ENCODE data around the gene GBF1.
A peak's percentile ranks its signal among the peaks of the same experiment; 100 is the strongest.
"Not testable (repeated sequence)": the region's sequence is repeated elsewhere in the genome, so short reads cannot be mapped to it uniquely, and the experiment has no call there.

The GBF1 gene

DNA sequence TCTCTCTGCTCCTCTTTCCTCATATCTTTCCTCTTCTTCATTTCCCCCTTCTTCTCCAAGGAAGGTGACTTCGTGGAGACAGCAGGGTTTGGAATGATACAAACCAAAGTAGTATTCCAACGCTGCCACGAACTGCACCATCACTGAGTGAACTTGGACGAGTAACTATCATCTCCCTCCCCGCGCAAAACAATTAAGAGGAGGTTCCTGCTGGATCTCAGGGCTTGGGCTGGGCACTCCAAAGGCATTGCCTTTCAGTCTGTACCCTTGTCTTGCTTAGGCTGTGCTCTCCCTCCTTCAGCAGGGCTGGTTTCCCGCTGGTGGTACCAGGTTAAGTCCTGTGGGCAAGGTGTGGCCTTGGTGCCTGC is 3.2 kb upstream of the GBF1 start:
- no peaks in the 10 kb centered on the region for H3K36me3 ChIP-seq (ENCODE audit: control insufficient read depth in 5 of 5, insufficient read depth in 5 of 5, low read length in 5 of 5)
- peaks cover 5 to 47% (median 37%) of the 10 kb centered on the region in 5 donors for H3K4me1 ChIP-seq (ENCODE audit: control insufficient read depth in 5 of 5, insufficient read depth in 5 of 5, low read length in 5 of 5)
- peaks cover 0 to 7% (median 2%) of the 10 kb centered on the region in 5 donors for H3K27me3 ChIP-seq (ENCODE audit: control insufficient read depth in 5 of 5, insufficient read depth in 4 of 5, low read length in 5 of 5)

DNA sequence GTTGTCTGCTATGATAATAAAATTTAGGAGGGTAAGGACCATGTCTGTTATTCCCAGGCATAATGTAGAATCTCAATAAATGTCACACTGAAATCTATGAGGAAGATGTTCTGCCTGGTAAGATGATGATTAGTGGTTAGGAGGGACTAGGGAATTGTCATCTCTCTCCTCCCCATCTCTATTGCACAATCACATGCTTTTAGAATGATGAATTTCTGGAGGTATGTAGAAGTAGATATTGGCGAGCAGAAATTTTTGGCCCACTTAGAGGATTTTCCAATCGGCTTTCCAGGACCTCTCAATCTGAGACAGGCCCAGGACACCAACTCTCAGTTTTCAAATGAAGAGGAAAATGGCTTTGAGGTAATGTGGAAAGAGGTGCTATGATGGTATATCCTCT is 2.0 kb upstream of the GBF1 start:
- Histone ChIP-seq H3K27ac (ENCODE audit: low read depth, low read length) (no peak overlapping the region), H3K4me1 (ENCODE audit: control insufficient read depth in 5 of 5, insufficient read depth in 5 of 5, low read length in 5 of 5) (peaks cover 7 to 59% (median 49%) of the 10 kb centered on the region in 5 donors), H3K9me3 (ENCODE audit: control insufficient read depth in 5 of 5, low read length in 5 of 5) (no peaks in the 10 kb centered on the region), H3K4me3 (ENCODE audit: low read depth in 1 of 5, low read length in 5 of 5) (no peak overlapping the region), H3K36me3 (ENCODE audit: control insufficient read depth in 5 of 5, insufficient read depth in 5 of 5, low read length in 5 of 5) (no peaks in the 10 kb centered on the region), H3K27me3 (ENCODE audit: control insufficient read depth in 5 of 5, insufficient read depth in 4 of 5, low read length in 5 of 5) (peaks cover 0 to 7% (median 2%) of the 10 kb centered on the region in 5 donors), H3K9ac (ENCODE audit: low read length in 5 of 5) (no peak overlapping the region)

More for the DNA sequence above, 3.2 kb upstream of the GBF1 start:
- Histone ChIP-seq H3K9ac (ENCODE audit: low read length in 5 of 5) (peak overlapping the region in 4 of 5 donors; percentile 16 to 67 (median 52)), H3K9me3 (ENCODE audit: control insufficient read depth in 5 of 5, low read length in 5 of 5) (no peaks in the 10 kb centered on the region), H3K27ac (ENCODE audit: low read depth, low read length) (peak overlapping the region; percentile 20), H3K4me3 (ENCODE audit: low read depth in 1 of 5, low read length in 5 of 5) (peak overlapping the region; percentile 67 to 73 (median 71))

DNA sequence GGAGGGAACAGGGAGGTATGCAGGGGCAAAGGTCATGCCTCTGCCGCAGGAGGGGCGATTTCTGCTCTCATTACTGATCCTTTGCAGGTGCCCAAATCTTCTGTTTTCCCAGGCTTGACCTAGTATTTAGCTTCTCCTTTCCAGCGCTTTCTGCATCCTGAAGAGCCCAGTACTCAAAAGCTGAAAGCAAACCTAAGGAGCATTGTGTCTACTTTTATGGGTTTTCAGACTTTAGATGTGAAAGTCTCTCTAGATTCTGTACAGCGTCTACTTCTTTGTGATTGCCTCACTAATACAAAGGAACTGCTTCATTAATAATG is 560 bp downstream of the GBF1 start:
- H3K4me3 ChIP-seq (ENCODE audit: low read depth in 1 of 5, low read length in 5 of 5): peak overlapping the region; percentile 91 to 99 (median 96)
- no peaks in the 10 kb centered on the region for H3K9me3 ChIP-seq (ENCODE audit: control insufficient read depth in 5 of 5, low read length in 5 of 5)
- no peaks in the 10 kb centered on the region for H3K27me3 ChIP-seq (ENCODE audit: control insufficient read depth in 5 of 5, insufficient read depth in 4 of 5, low read length in 5 of 5)
- H3K36me3 ChIP-seq (ENCODE audit: control insufficient read depth in 5 of 5, insufficient read depth in 5 of 5, low read length in 5 of 5): peaks cover 0 to 4% (median 0%) of the 10 kb centered on the region in 5 donors
- peak overlapping the region; percentile 95 for H3K27ac ChIP-seq (ENCODE audit: low read depth, low read length)
- H3K9ac ChIP-seq (ENCODE audit: low read length in 5 of 5): peak overlapping the region; percentile 81 to 98 (median 97)
- H3K4me1 ChIP-seq (ENCODE audit: control insufficient read depth in 5 of 5, insufficient read depth in 5 of 5, low read length in 5 of 5): peaks cover 7 to 55% (median 48%) of the 10 kb centered on the region in 5 donors

DNA sequence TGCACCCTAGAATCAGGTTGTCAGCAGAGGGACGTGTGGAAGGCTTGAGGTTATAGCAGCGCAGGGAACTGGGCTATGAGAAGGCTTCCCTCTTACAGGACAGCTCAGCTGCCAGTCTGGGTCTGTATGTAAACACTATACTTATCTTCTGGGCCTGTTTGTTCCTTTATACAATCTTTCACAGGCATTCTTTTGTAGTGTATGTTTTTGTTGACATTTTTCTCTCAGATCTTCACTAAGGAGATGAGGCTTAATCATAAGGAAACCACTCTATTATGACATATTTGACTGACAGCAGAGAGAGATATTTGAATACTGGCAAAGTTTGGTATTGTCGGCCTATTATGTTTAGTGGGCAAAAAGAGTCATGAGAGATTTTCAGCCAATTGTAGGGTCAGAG is 929 bp downstream of the GBF1 start:
- Histone ChIP-seq H3K4me3 (ENCODE audit: low read depth in 1 of 5, low read length in 5 of 5) (peak overlapping the region; percentile 91 to 99 (median 96)), H3K9ac (ENCODE audit: low read length in 5 of 5) (peak overlapping the region; percentile 81 to 98 (median 97)), H3K27me3 (ENCODE audit: control insufficient read depth in 5 of 5, insufficient read depth in 4 of 5, low read length in 5 of 5) (no peaks in the 10 kb centered on the region), H3K4me1 (ENCODE audit: control insufficient read depth in 5 of 5, insufficient read depth in 5 of 5, low read length in 5 of 5) (peaks cover 7 to 52% (median 45%) of the 10 kb centered on the region in 5 donors), H3K9me3 (ENCODE audit: control insufficient read depth in 5 of 5, low read length in 5 of 5) (no peaks in the 10 kb centered on the region), H3K27ac (ENCODE audit: low read depth, low read length) (peak overlapping the region; percentile 95), H3K36me3 (ENCODE audit: control insufficient read depth in 5 of 5, insufficient read depth in 5 of 5, low read length in 5 of 5) (peaks cover 0 to 4% (median 0%) of the 10 kb centered on the region in 5 donors)

DNA sequence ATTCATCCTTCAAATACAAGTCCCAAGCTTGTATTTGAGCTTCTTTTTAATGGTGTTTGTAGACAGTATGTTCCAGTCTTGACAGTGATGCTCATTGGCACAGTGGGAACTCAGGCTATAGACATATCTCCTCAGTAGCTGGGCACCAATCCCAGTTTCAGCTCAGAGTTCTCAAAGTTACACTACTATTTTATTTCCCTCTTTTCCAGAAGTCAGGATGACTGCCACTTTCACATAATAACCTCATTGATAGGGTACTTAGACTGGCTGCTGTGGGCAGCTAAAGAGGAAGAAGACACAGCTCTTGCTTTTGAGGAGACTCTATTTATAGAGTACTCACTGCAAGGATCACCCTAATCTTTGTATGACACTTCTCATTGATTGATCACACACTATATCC is 2.4 kb downstream of the GBF1 start:
- peaks cover 0 to 4% (median 0%) of the 10 kb centered on the region in 5 donors for H3K36me3 ChIP-seq (ENCODE audit: control insufficient read depth in 5 of 5, insufficient read depth in 5 of 5, low read length in 5 of 5)
- peak overlapping the region; percentile 95 for H3K27ac ChIP-seq (ENCODE audit: low read depth, low read length)
- no peaks in the 10 kb centered on the region for H3K27me3 ChIP-seq (ENCODE audit: control insufficient read depth in 5 of 5, insufficient read depth in 4 of 5, low read length in 5 of 5)
- no peak overlapping the region for H3K4me3 ChIP-seq (ENCODE audit: low read depth in 1 of 5, low read length in 5 of 5)
- peak overlapping the region in 1 of 5 donors; percentile 4 for H3K9ac ChIP-seq (ENCODE audit: low read length in 5 of 5)
- H3K9me3 ChIP-seq (ENCODE audit: control insufficient read depth in 5 of 5, low read length in 5 of 5): no peaks in the 10 kb centered on the region
- peaks cover 5 to 40% (median 36%) of the 10 kb centered on the region in 5 donors for H3K4me1 ChIP-seq (ENCODE audit: control insufficient read depth in 5 of 5, insufficient read depth in 5 of 5, low read length in 5 of 5)

DNA sequence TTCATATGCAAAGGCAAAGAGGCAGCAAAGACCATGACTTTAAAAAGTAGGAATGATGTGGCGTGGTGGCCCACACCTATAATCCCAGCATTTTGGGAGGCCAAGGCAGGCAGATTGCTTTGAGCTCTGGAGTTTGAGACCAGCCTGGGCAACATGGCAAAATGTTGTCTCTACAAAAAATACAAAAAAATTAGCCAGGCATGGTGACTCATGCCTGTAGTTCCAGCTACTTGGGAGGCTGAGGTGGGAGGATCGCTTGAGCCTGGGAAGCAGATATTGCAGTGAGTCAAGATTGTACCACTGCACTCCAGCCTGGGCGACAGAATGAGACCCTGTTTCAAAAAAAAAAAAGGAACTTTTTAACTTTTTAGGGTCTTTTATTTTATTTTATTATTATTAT is 7.2 kb downstream of the GBF1 start:
- H3K9me3 ChIP-seq (ENCODE audit: control insufficient read depth in 5 of 5, low read length in 5 of 5); H3K36me3 ChIP-seq (ENCODE audit: control insufficient read depth in 5 of 5, insufficient read depth in 5 of 5, low read length in 5 of 5); H3K9ac ChIP-seq (ENCODE audit: low read length in 5 of 5); H3K4me3 ChIP-seq (ENCODE audit: low read depth in 1 of 5, low read length in 5 of 5); H3K27me3 ChIP-seq (ENCODE audit: control insufficient read depth in 5 of 5, insufficient read depth in 4 of 5, low read length in 5 of 5); H3K27ac ChIP-seq (ENCODE audit: low read depth, low read length): not testable (repeated sequence)
- H3K4me1 ChIP-seq (ENCODE audit: control insufficient read depth in 5 of 5, insufficient read depth in 5 of 5, low read length in 5 of 5): peaks cover 2 to 13% (median 10%) of the 10 kb centered on the region in 5 donors

DNA sequence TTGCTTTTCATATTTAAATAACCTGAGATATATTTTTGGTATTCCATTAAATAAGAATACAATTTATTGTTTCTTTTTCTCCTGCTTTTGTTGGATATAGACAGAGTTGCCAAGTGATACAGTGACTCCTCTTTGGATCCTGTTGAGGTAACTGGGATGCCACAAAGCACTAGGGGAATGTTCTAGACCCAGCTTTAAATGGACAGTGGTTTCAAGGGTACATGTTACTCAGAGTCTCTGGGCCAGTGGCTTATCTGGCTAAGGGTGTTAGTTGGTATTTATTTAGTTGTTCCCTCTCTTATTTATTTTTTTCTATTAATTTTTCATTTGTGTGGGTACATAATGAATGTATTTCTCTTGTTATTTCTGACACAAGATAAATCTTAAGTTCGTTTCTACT is 9.1 kb downstream of the GBF1 start:
- H3K27ac ChIP-seq (ENCODE audit: low read depth, low read length): no peak overlapping the region
- peaks cover 2 to 6% (median 3%) of the 10 kb centered on the region in 5 donors for H3K36me3 ChIP-seq (ENCODE audit: control insufficient read depth in 5 of 5, insufficient read depth in 5 of 5, low read length in 5 of 5)

DNA sequence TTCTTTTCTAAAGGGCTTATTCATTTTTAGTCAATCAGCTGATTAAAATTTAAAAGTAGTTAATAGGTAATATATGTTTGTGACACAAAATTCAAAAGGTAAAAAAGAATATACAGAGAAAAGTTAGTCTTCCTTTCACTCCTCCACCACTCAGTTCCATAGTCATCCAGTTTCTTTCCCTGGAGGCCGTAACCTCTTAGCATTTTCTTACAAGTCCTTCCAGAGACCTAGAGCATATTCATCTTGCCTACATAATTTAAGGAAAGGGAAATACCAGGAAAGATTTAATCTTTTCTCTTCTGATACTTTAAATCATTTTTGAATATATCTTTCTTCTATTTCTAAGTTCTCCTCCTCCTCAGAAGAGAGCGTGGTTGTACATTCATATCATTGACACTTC is 10.1 kb downstream of the GBF1 start:
- peaks cover 3 to 13% (median 7%) of the 10 kb centered on the region in 5 donors for H3K36me3 ChIP-seq (ENCODE audit: control insufficient read depth in 5 of 5, insufficient read depth in 5 of 5, low read length in 5 of 5)
- no peak overlapping the region for H3K9ac ChIP-seq (ENCODE audit: low read length in 5 of 5)
- H3K4me1 ChIP-seq (ENCODE audit: control insufficient read depth in 5 of 5, insufficient read depth in 5 of 5, low read length in 5 of 5): no peaks in the 10 kb centered on the region
- H3K4me3 ChIP-seq (ENCODE audit: low read depth in 1 of 5, low read length in 5 of 5): no peak overlapping the region
- H3K27me3 ChIP-seq (ENCODE audit: control insufficient read depth in 5 of 5, insufficient read depth in 4 of 5, low read length in 5 of 5): no peaks in the 10 kb centered on the region
- H3K27ac ChIP-seq (ENCODE audit: low read depth, low read length): no peak overlapping the region
- H3K9me3 ChIP-seq (ENCODE audit: control insufficient read depth in 5 of 5, low read length in 5 of 5): no peaks in the 10 kb centered on the region

More for the DNA sequence above, 9.1 kb downstream of the GBF1 start:
- no peaks in the 10 kb centered on the region for H3K27me3 ChIP-seq (ENCODE audit: control insufficient read depth in 5 of 5, insufficient read depth in 4 of 5, low read length in 5 of 5)
- no peaks in the 10 kb centered on the region for H3K9me3 ChIP-seq (ENCODE audit: control insufficient read depth in 5 of 5, low read length in 5 of 5)
- no peak overlapping the region for H3K4me3 ChIP-seq (ENCODE audit: low read depth in 1 of 5, low read length in 5 of 5)
- no peak overlapping the region for H3K9ac ChIP-seq (ENCODE audit: low read length in 5 of 5)
- no peaks in the 10 kb centered on the region for H3K4me1 ChIP-seq (ENCODE audit: control insufficient read depth in 5 of 5, insufficient read depth in 5 of 5, low read length in 5 of 5)

DNA sequence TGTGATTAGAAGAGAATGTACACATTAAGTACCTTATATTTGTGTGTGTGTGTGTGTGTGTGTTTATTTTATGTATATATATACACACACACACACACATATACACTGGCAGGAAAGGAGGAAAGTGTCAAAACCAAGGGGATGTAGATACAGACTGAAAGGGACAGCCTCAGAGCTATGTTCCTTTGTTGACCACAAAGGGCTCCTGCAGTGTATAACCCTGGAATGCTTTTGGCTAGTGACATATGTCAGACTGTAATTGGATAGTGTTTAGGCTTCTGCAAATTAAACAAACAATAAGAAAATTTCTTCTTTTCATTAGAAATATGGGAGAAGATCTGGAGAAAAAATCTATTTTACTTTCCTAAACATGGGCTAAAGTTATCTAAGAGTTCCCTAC is 15.9 kb downstream of the GBF1 start:
- peak overlapping the region; percentile 10 for H3K27ac ChIP-seq (ENCODE audit: low read depth, low read length)
- no peaks in the 10 kb centered on the region for H3K27me3 ChIP-seq (ENCODE audit: control insufficient read depth in 5 of 5, insufficient read depth in 4 of 5, low read length in 5 of 5)
- no peak overlapping the region for H3K4me3 ChIP-seq (ENCODE audit: low read depth in 1 of 5, low read length in 5 of 5)
- H3K36me3 ChIP-seq (ENCODE audit: control insufficient read depth in 5 of 5, insufficient read depth in 5 of 5, low read length in 5 of 5): peaks cover 9 to 29% (median 19%) of the 10 kb centered on the region in 5 donors
- no peaks in the 10 kb centered on the region for H3K9me3 ChIP-seq (ENCODE audit: control insufficient read depth in 5 of 5, low read length in 5 of 5)
- H3K4me1 ChIP-seq (ENCODE audit: control insufficient read depth in 5 of 5, insufficient read depth in 5 of 5, low read length in 5 of 5): peaks cover 0 to 21% (median 15%) of the 10 kb centered on the region in 5 donors
- H3K9ac ChIP-seq (ENCODE audit: low read length in 5 of 5): no peak overlapping the region

DNA sequence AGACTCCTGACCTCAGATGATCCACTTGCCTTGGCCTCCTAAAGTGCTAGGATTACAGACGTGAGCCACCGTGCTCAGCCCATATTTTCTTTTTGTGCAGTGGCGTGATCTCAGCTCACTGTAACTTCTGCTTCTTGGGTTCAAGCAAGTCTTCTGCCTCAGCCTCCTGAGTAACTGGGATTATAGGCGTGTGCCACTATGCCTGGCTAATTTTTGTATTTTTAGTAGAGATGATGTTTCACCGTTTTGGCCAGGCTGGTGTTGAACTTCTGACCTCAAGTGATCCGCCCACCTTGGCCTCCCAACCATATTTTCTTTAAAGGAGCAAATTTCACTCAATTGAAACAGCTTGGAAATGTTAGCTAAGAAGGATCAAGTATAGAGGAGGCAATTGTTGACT is 16.5 kb downstream of the GBF1 start:
- Histone ChIP-seq H3K9me3 (ENCODE audit: control insufficient read depth in 5 of 5, low read length in 5 of 5) (no peaks in the 10 kb centered on the region), H3K9ac (ENCODE audit: low read length in 5 of 5) (peak overlapping the region in 1 of 5 donors; percentile 9), H3K27me3 (ENCODE audit: control insufficient read depth in 5 of 5, insufficient read depth in 4 of 5, low read length in 5 of 5) (no peaks in the 10 kb centered on the region), H3K4me3 (ENCODE audit: low read depth in 1 of 5, low read length in 5 of 5) (no peak overlapping the region), H3K27ac (ENCODE audit: low read depth, low read length) (no peak overlapping the region), H3K36me3 (ENCODE audit: control insufficient read depth in 5 of 5, insufficient read depth in 5 of 5, low read length in 5 of 5) (peaks cover 9 to 29% (median 19%) of the 10 kb centered on the region in 5 donors), H3K4me1 (ENCODE audit: control insufficient read depth in 5 of 5, insufficient read depth in 5 of 5, low read length in 5 of 5) (peaks cover 0 to 21% (median 15%) of the 10 kb centered on the region in 5 donors)

All from subcutaneous abdominal adipose tissue (tissue), 5 donors.